ENCODE data around the gene LILRB2.

- TF ChIP-seq ZFP3 (CRISPR knock-in tag; IDR thresholded peaks at IDR 0.05), result no peak
- TF ChIP-seq PATZ1 (CRISPR knock-in tag; IDR thresholded peaks at IDR 0.05; ENCODE audit: borderline replicate concordance), result no peak
- no peak for TF ChIP-seq CREB5 (CRISPR knock-in tag; IDR thresholded peaks at IDR 0.05; ENCODE audit: low read depth)
- no peak for TF ChIP-seq ARNTL (CRISPR knock-in tag; IDR thresholded peaks at IDR 0.05; ENCODE audit: borderline replicate concordance, low read depth)
- TF ChIP-seq ZNF8 (CRISPR knock-in tag; IDR thresholded peaks at IDR 0.05), result no peak
- TF ChIP-seq ESRRG (CRISPR knock-in tag; IDR thresholded peaks at IDR 0.05), result no peak
- TF ChIP-seq TCF4 (CRISPR knock-in tag; IDR thresholded peaks at IDR 0.05; ENCODE audit: borderline replicate concordance), result no peak
- TF ChIP-seq POU6F1 (CRISPR knock-in tag; IDR thresholded peaks at IDR 0.05; ENCODE audit: borderline replicate concordance, low read depth), result no peak
- TF ChIP-seq OSR1 (CRISPR knock-in tag; IDR thresholded peaks at IDR 0.05), result no peak
- no peak for TF ChIP-seq ZFP30 (CRISPR knock-in tag; IDR thresholded peaks at IDR 0.05)
- TF ChIP-seq ISL1 (CRISPR knock-in tag; IDR thresholded peaks at IDR 0.05), result no peak
- TF ChIP-seq ZNF70 (CRISPR knock-in tag; IDR thresholded peaks at IDR 0.05), result no peak
- TF ChIP-seq TOX (CRISPR knock-in tag; IDR thresholded peaks at IDR 0.05; ENCODE audit: borderline replicate concordance), result no peak
- TF ChIP-seq GLIS3 (CRISPR knock-in tag; IDR thresholded peaks at IDR 0.05), result no peak
Observed at GRCh38 chr19:54253331-54254194, 27.3 kb downstream of the LILRB2 start.
